Measurements from ENCODE around the gene NMD3.
A peak's percentile ranks its signal among the peaks of the same experiment; 100 is the strongest.
"Not testable (repeated sequence)": the region's sequence is repeated elsewhere in the genome, so short reads cannot be mapped to it uniquely, and the experiment has no call there.

Gene NMD3

DNA sequence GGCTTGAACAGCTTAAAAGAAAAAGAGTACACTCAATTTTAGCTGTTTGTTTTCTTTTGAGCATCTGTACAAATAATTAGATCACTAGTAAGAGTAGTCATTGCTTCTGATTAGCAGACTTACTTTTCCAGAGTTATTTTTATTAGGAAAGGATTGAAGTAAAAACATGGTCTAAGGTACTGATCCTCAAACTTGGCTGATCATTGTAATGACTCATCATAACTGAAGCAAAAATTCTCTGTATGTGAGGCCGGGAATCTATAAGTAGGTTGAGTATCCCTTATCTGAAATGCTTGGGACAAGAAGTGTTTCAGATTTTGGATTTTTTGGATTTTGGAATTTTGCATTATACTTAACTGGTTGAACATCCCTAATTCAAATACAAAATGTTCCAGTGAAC, 12.4 kb downstream of the NMD3 start:
- no peak for DNase-seq

DNA sequence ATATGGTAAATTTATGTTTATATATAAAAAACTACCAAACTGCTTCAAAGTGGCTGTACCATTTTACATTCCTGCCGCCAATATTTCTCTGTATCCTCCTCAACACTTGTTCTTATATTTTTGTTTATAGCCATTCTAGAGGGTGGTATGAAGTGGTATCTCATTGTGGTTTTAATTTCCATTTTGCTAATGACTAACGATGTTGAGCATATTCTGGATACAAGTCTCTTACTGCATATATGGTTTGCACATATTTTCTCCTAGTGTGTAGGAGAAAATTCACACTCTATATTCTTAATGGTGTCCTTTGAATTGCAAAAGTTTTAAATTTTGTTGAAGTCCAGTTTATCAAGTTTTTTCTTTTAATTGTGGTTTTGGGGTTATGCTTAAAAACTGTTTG, 15.1 kb downstream of the NMD3 start:
- DNase-seq = no peak

DNA sequence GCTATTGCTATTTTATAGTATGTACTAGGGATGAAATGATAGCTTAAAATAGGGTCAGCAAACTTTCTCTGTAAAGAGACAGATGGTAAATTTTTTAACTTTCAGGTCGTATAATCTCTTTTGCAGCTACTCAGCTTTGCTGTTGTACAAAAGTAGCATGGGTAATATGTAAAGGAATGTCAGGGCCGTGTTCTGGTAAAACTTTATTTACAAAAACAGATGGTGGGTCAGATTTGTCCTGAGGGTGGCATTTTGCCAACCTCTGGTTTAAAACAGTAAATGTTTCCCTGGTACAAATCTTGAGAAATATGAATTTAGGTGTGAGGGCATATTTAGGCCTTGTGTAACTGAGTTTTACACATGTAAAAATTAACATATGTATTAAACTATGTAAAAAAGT, 18.6 kb downstream of the NMD3 start:
- no peak for DNase-seq

DNA sequence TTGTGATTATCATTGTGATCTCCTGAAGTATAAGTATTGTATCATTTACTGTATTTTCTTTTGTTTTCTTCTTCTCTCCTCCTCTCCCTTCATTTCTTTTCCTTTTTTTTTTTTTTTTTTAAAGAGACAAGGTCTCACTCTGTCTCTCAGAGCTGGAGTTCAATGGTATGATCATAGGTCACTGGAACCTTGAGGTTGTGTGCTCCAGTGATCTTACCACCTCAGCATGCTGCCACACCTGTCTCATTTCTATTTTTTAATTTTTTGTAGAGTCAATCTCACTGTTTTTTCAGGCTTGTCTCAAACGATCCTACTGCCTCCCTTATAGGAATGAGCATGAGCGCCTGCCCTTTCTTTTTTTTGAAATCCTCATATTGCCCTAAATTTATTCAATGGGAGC, 23.4 kb downstream of the NMD3 start:
- DNase-seq = no peak

DNA sequence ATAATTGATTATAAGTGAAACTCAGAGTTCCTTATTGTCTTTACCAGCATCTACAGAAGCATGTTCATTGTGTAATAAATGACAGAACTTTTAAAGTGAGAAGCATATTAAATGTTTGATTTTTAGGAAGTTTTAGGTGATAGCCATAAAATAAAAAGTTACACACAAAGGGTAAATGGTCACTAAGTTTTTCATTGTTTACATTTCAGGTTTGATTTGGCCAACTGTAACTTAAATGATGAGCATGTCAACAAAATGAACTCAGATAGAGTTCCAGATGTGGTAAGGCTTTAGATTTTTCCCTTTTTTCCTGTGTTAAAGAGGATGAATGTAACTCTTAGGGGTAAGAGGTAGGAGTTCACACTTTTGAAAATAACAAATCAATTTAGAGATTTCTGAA, 25.9 kb downstream of the NMD3 start:
- no peak for DNase-seq

DNA sequence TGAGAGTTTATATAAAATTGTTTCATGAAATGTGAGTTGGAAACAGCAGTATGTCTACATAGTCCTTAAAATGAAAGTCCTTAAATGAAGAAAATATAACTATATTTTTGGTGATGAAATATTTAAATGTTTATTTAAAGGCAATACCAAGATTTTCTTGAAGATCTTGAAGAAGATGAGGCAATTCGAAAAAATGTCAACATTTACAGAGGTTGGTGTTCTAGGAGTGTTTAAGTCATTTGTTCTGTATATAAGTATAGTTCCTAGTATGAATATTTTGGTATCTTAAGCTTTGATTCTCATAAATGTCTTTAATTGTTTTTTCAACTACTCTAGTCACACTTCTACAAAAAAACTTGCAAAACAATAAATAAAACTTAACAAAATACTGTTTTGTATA, 29.0 kb downstream of the NMD3 start:
- no peak for DNase-seq

DNA sequence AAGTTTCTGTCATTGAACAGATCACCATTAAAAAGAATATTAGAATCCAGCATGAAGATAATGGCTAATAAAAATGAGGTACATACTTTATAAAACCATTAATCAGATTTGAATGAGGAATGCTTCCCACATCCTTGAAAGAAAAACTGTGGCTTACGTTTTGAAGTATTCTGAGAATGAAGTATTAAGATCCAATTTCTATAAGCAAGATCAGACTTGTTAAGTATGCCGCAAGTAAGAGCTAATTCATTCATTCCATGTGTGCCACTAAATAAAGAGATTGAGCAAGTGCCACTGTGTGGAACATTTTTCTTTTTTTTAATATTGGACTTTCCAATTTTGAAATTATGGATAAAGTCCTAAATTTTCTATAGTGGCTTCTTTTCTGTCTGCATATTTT, 30.6 kb downstream of the NMD3 start:
- no peak for DNase-seq

DNA sequence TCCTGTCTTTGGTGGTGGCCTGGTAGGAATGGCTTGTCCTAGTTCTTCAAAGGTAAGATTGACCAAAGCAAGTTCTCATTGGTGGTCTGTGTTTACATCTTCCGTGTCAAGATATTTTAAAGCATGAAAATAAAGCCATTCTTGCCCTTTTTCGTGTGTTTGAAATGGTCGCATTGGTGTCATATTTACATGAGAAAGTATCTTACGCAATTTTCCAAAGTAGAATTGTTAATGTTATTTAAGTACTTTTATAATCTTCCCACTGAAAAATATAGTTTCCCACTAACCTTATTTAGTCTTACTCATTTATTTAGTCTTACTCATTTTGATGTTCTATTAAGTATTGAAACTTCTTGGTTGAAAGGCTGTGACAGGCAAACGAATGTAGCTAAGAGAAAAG, 31.0 kb downstream of the NMD3 start:
- no peak for DNase-seq

DNA sequence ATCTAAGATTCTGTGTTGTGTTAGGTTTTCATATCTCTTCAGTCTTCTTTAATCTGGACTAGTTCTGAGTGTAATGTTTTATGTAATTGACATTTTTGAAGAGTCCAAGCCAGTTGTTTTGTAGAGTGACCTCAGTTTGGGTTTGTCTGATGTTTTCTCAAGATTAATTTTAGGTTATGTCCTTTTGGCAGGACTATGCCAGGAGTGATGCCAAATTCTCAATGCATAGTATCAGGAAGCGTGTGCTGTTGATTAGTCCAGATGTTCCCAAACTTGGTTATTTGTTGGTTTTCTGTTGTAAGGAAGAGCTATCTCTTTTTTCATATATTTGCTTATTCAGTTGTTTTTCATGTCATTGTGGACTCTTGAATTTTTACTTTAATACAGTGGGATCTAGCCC, 32.6 kb downstream of the NMD3 start:
- DNase-seq = no peak

DNA sequence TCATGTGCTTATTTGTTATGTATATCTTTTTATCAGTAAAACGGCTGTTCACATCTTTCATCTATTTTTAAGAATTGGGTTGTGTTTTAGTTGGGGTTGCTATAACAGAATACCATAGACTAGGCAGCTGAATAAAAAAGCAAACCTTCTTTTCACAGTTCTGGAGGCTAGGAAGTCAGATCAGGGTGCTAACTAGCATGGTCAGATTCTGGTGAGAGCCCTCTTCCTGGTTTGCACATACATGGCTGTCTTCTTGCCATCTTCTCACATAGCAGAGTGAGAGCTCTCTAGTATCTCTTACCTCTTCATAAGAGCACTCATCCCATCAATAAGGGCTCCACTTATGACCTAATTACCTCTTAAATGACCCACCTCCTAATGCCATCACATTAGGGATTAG, 33.8 kb downstream of the NMD3 start:
- DNase-seq = no peak

DNA sequence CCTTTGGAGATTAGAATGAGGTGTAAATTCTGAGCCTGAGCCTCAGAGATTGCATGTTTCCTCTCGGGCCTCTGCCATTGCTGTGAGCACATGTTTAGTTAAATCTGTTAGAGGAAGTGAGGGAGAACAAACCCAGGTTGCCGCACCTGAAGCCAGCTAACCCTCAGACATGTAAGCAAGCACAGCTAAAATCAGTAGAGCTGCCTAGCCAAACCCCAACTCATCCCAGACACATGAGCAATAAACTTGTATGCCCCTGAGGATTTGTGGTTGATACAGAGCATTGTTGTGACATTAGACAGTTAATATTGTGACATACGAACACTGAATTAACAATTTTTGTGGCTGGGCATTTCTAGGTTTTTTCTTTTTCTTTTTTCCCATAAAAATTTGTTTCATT, 41.9 kb downstream of the NMD3 start:
- no peak for DNase-seq

DNA sequence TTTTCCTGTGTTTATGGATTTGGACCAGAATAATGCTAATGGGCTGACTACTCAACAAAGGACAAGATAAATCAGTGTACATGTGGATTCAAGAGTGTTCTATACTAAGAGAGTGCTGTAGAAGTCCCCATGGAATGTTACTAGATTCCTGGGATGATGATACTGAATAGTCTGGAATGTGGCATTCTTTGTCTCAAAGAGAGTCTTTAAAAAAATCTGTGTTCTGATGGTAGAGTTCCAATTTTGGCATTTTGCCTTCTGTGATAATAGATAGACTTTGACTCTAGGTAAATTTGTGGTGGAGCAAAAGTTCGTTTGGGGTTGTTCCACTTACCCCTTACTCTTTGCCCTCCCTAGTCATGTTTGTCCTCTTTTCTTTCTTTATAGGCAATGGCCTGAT, 43.7 kb downstream of the NMD3 start:
- DNase-seq = no peak

DNA sequence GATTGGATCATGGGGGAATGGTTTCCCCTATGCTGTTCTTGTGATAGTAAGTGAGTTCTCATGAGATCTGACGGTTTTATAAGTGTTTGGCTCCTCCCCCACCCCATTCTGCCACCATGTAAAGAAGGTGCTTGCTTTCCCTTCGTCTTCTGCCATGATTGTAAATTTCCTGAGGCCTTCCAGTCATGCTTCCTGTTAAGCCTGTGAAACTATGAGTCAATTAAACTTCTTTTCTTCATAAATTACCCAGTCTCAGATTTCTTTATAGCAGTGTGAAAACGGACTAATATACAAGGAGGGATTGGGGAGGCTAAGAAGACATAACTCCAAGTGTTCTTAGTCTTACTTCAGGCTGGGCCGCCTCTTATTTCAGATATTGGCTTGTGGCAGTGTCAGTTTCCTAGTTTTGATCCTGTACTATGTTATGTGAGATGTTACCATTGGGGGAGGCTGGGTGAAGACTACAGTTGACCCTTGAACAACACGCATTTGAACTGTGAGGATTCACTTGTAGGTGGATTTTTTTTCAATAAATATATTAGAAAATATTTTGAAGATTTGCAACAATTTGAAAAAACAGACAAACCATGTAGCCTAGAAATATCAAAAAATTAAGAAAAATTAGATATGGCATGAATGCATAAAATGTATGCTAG, 44.9 kb downstream of the NMD3 start:
- DNase-seq = no peak

DNA sequence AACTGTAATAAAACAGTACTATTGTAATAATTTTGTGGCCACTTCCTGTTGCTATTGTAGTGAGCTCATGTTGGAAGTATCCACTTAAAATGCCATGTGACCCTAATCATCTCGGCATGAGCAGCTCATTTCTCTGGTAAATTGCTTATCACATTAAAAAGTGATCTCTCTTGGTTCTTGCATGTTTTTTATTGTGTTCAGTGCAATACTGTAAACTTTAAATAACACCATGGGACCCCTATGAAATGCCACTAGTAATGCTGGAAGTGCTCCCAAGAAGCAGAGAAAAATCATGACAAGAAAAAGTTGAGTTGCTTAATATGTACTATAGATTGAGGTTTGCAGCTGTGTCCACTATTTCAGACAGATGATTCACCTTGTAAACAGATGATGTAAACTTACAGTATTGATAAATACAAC, 45.6 kb downstream of the NMD3 start:
- no peak for DNase-seq

DNA sequence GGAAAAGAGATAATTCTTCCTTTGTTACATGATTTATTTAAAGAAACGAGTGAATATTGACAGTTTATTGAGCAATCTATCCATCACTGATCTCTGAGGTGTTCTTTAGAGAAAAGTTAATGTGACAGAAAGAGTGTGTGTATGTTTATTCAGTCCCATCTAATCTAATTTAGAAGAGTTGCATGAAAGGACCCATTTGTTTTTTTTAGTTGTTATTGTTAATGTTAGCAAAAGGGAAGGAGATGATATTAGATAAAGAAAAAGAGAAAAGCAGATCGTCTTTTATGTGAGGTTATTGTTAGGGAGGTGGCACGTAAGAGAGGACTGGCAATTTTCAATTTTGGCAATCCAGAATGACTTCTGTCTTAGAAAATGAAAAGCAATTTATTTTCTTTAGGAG, 46.5 kb downstream of the NMD3 start:
- no peak for DNase-seq

DNA sequence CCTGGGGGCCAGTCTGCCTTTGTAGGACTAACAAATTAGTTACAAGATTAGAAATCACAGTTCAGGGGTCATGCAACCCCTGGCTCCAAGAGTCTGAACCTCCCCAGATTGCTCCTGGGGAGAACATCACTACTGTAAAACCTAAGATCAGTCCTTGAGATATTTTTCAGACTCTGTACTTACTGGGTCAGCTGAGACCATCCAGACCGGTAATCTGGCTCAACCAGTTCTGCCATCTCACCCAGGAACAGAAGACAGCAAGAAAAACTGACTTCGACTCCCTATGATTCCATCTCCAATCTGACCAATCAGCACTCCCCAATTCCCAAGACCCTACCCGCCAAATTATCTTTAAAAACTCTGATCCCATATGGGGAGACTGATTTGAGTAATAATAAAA, 47.5 kb downstream of the NMD3 start:
- DNase-seq = no peak

DNA sequence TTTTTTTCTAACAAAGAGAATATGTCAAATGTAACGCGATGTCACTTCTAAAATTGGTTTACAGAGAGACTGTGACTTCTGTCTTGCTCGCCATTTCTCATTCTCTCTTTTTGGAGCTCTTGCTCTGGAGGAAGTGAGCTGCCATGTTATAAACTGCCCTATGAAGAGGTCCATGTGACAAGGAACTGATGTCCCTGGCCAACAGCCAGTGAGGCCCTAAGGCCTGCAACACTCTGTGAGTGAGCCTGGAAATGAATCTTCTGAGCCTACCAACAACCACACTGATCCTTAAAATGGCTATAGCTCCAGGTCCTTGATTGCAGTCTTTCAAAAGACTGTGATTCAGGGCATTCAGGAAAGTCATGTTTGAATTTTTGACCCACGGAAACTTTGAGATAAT, 49.9 kb downstream of the NMD3 start:
- no peak for DNase-seq

DNA sequence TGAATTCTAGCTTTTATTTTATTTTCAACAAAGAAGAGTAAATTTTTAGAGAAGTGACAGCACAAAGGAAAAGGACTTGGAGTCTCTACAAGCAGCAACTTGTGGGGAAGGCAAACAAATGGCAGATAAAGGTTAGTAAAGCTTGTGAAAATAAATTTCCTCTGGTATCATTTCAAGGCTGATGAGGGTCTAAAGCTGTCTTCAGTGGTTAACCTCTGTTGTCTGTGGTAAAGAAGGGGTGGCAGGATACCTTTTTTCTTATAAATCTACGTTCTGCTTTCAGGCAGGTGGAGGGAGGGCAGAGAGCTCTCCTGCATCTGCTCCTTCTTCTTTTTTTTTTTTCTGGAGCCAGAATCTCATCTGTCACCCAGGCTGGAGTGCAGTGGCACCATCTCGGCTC, 50.5 kb downstream of the NMD3 start:
- no peak for DNase-seq

DNA sequence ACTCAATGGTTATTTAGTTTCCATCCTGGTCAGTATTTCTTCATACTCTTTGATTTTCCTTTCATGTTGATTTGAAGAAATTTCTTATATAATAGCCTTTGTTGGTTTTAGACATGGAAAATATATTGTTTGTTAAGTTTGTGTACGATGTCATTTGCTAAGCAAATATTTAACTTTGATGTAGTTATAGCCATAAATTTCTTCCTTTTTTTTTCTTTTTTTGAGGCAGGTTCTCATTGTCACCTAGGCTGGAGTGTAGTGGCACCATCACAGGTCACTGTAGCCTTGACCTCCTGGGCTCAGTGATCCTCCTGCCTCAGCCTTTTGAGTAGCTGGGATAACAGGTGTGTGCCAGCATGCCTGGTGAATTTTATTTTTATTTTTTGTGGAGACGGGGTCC, 51.4 kb downstream of the NMD3 start:
- no peak for DNase-seq

DNA sequence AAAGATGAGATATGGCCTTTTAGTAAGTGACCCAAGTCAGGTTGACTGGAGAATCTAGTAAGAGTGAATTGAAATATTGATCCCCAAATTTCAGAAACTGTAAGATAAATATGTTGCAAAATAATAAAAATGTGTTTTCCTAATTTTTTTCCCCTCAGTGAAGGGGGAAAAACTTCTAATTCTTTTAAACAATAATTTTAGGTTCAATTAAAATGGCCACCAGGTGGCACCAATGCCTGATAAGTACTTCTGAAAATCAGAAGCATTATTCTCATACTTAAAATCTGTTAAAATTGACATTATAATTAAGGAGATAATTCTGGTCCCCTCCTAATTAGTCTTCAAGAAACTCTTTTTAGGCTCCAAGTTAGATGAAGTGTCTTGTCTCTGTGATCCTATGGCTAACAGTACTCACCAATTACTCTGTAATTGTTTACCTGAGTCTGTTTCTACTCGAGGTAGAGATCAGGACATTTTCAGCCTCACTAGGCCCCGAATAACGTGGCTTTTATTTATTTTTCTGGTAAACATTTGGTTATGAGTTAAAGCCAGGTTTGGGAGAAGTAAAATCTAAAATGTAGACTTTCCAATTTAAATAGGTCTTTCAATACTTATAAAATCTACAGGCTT, 52.6 kb downstream of the NMD3 start:
- peak; percentile 19 for DNase-seq

DNA sequence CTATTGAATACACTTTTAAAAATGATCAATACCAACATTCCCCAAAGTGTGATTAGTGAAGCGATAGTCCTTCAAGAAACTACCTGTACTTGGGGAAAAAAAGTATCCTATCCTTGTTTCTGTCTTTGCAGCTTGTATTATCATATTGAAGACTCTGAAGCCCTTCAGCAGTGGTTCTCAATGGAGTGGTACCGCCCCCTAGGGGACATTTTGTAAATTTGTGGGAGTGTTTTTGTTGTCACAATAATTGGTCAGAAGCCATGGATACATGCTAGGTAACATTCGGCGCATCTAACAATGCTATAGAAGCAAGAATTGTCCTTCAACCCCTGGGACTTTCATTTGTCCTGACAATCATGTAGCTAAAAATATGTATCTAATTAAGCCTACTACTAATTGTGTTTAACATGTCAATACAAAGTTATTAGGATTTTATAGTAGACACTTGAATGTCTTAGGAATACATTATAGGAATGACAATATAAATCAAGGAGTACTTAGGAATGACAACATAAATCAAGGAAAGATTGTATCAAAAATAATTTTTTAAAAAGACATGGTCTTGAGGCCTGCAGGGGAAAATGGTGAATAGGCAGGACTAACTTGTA, 53.7 kb downstream of the NMD3 start:
- DNase-seq = peak; percentile 7

DNA sequence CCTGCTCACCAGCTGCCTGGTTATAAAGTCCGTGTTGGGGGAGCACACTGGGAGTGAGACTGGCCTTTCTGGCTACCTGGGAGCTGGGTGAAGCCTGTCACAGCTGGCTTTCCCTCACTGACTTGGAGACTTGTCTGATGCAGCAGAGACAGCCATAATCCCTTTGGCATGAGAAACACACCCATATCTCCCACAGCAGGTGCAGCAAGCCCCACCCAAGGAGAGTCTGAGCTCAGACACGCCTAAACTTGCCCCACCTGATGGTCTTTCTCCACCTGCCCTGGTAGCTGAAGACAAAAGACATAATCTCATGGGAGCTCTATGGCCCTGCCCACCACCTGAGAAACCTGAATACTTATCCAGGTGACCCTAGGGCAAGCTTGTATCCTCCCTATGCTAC, 54.8 kb downstream of the NMD3 start:
- no peak for DNase-seq

DNA sequence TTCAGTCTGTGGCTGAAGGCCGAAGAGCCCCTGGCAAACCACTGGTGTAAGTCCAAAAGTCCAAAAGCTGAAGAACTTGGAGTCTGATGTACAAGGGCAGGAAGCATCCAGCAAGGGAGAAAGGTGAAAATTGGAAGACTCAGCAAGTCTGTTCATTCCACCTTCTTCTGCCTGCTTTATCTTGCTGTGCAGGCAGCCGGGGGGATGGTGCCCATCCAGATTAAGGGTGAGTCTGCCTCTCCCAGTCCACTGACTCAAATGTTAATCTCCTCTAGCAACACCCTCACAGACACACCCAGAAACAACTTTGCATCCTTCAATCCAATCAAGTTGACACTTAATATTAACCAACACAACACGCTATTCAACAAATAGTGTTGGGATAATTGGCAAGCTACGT, 61.3 kb downstream of the NMD3 start:
- DNase-seq = not testable (repeated sequence)

DNA sequence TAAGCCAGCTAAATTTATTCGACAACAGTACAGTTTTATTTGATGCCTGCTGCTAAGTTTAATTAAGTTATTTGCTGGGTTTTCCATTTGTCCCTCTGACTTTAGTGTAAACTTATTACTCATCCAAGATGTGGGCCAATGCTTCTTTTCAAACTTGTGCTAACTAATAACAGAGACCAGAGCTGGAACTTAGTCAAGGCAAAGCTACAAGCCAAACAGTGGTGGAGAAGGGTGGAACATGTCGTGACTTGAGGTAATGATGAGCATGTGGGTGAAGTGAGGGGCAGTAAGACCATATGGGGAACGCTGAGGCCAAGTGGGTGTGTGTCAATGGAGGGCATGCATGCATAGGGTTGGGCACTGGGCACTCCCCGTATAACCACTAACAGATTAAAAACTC, 63.9 kb downstream of the NMD3 start:
- DNase-seq = peak; percentile 57

DNA sequence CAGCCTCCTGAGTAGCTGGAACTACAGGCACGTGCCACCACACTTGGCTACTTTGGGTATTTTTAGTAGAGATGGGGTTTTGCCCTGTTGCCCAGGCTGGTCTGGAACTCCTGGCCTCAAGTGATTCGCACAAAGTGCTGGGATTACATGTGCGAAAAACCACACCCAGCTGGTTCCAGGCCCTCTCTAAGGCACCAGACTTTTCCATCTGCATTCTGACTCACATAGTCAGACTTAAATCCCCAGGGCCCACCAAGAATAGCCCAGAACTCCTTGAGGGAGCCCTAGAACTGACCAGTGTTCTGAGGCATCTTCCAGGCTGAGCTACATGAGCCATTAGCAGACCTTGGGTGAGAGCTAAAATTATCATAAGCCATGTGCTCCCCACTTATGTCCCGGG, 68.1 kb downstream of the NMD3 start:
- DNase-seq = no peak
